A673 (cell line): ENCODE measurements around the gene SSNA1. TPM values are rescaled to one million over a fixed set of nuclear protein-coding genes. Genes with fewer than 3 reads are reported as not detected.

ENCODE experiments used
- BruUV-seq: library from RNA; stranded (reverse); fragments of 400-500 nt; replicated peaks from 2 replicates; lab custom pipeline; 2021; lab: Mats Ljungman, UMichigan
- CTCF ChIA-PET: fragments of 300-600 bp; sonication (Branson Sonifier 250); formaldehyde crosslinking; loops from one replicate; lab custom pipeline; 2022; ENCODE audit warnings: antibody characterized with exemption; lab: Charles Lee
- POLR2A ChIA-PET: fragments of 300-600 bp; sonication (Branson Sonifier 250); formaldehyde crosslinking; loops from one replicate; lab custom pipeline; 2022; ENCODE audit warnings: antibody characterized with exemption; ENCODE audit not compliant: low non-redundant PET; lab: Charles Lee
- DNase-seq: peaks from one replicate; pipeline ENCODE4 v3.0.0-alpha.2; 2015; ENCODE audit warnings: low spot score
- H3K27ac ChIP-seq: fragments of 200-600 bp; sonication (generic); 2 replicates; pipeline ENCODE4 v1.5.1; 2016; ENCODE audit warnings: mixed run types, low read depth, mild to moderate bottlenecking, mixed read lengths, antibody characterized with exemption, low read length; ENCODE audit not compliant: poor library complexity, severe bottlenecking
- H3K27me3 ChIP-seq: fragments of 200-600 bp; sonication (generic); replicated peaks from 2 replicates; pipeline ENCODE4 v1.6.1; 2017; ENCODE audit warnings: mixed run types, low read depth, mild to moderate bottlenecking, mixed read lengths, antibody characterized with exemption, low read length; ENCODE audit not compliant: insufficient read depth, poor library complexity
- H3K36me3 ChIP-seq: fragments of 200-600 bp; sonication (generic); 2 replicates; pipeline ENCODE4 v1.6.1; 2016; ENCODE audit warnings: mixed run types, mild to moderate bottlenecking, mixed read lengths, antibody characterized with exemption, low read length; ENCODE audit not compliant: insufficient read depth, poor library complexity, severe bottlenecking
- H3K4me1 ChIP-seq: fragments of 200-600 bp; sonication (generic); 2 replicates; pipeline ENCODE4 v1.6.1; 2017; ENCODE audit warnings: mixed run types, mild to moderate bottlenecking, mixed read lengths, antibody characterized with exemption, low read length; ENCODE audit not compliant: insufficient read depth, poor library complexity, severe bottlenecking
- H3K4me3 ChIP-seq: fragments of 200-600 bp; sonication (generic); 2 replicates; pipeline ENCODE4 v1.5.1; 2016; ENCODE audit warnings: low read depth, mixed run types, mild to moderate bottlenecking, mixed read lengths, low read length; ENCODE audit not compliant: poor library complexity, severe bottlenecking
- H3K9me3 ChIP-seq: fragments of 200-600 bp; sonication (generic); 2 replicates; pipeline ENCODE4 v1.6.1; 2016; ENCODE audit warnings: mixed run types, low read depth, mild to moderate bottlenecking, mixed read lengths, antibody characterized with exemption, low read length; ENCODE audit not compliant: poor library complexity, severe bottlenecking
- CTCF ChIP-seq: fragments of 300-800, 200-600 bp; sonication (generic); conservative IDR thresholded peaks from 2 replicates; pipeline ENCODE4 v1.5.1; 2017; ENCODE audit warnings: low read depth, mild to moderate bottlenecking, antibody characterized with exemption, low read length, moderate library complexity, mixed read lengths
- EZH2 ChIP-seq: fragments of 200-600 bp; sonication (generic); IDR thresholded peaks from 2 replicates; pipeline ENCODE4 v1.6.1; 2017; ENCODE audit warnings: borderline replicate concordance, low read depth, mild to moderate bottlenecking, mixed read lengths, antibody characterized with exemption, low read length; ENCODE audit not compliant: poor library complexity, severe bottlenecking
- intact Hi-C: fragments of 100-400 bp; cut with micrococcal nuclease; formaldehyde crosslinking; loops from one replicate; pipeline ENCODE4 v1.10.0; 2022; ENCODE audit not compliant: unreplicated experiment
- total RNA-seq: library from RNA; stranded (reverse); gene quantifications from 2 replicates; pipeline ENCODE4 v1.2.3, GENCODE V29; 2021

SSNA1 gene
- total RNA-seq, 1 experiment from 2014 or later: 87.3 TPM

- TF ChIP-seq CTCF (no peak), EZH2 (no peak)
- H3K36me3 ChIP-seq: no peaks in the 10 kb centered on the region
- peaks cover 5% of the 10 kb centered on the region for H3K4me1 ChIP-seq
- peaks cover 31% of the 10 kb centered on the region for H3K27me3 ChIP-seq
- no peaks in the 10 kb centered on the region for H3K9me3 ChIP-seq
- H3K4me3 ChIP-seq: no peak overlapping the region
- no peak overlapping the region for H3K27ac ChIP-seq
- intact Hi-C loops: no loop called here
- CTCF ChIA-PET: no interaction called here
- no TSS peak for BruUV-seq
- POLR2A ChIA-PET: no interaction called here
- no peak for DNase-seq
These were observed 42.0 kb upstream of the SSNA1 start for GRCh38 chr9:137146527-137146918.

GRCh38 chr9:137147091-137147792 is 41.2 kb upstream of the SSNA1 start:
- intact Hi-C loops: no loop called here
- H3K9me3 ChIP-seq: no peaks in the 10 kb centered on the region
- CTCF ChIA-PET: no interaction called here
- TF ChIP-seq EZH2 (no peak), CTCF (no peak)
- H3K4me3 ChIP-seq: no peak overlapping the region
- no peak for DNase-seq
- H3K27ac ChIP-seq: no peak overlapping the region
- no TSS peak for BruUV-seq
- POLR2A ChIA-PET: no interaction called here
- H3K36me3 ChIP-seq: no peaks in the 10 kb centered on the region
- H3K4me1 ChIP-seq: peaks cover 5% of the 10 kb centered on the region
- H3K27me3 ChIP-seq: peaks cover 24% of the 10 kb centered on the region

GRCh38 chr9:137147793-137148160 is 40.7 kb upstream of the SSNA1 start:
- Histone ChIP-seq H3K36me3 (no peaks in the 10 kb centered on the region), H3K27me3 (peaks cover 19% of the 10 kb centered on the region), H3K9me3 (no peaks in the 10 kb centered on the region), H3K4me1 (peaks cover 5% of the 10 kb centered on the region), H3K4me3 (no peak overlapping the region), H3K27ac (no peak overlapping the region)
- DNase-seq: no peak
- TF ChIP-seq EZH2 (no peak), CTCF (no peak)
- no TSS peak for BruUV-seq
- intact Hi-C loops: no loop called here
- ChIA-PET CTCF (no interaction called here), POLR2A (no interaction called here)
